ENCODE results near the gene ADAD2.

GRCh38 chr16:84194470-84195200 is 3.7 kb downstream of the ADAD2 start:
- TF ChIP-seq POLR2AphosphoS5 (IDR thresholded peaks at IDR 0.05; ENCODE audit: low read depth, low read length) (no peak), REST (IDR thresholded peaks at IDR 0.05; ENCODE audit: insufficient read depth in 1 of 2, low read depth in 2 of 2, low read length in 2 of 2) (no peak), TAF1 (IDR thresholded peaks at IDR 0.05; ENCODE audit: borderline replicate concordance, insufficient read depth, low read length) (no peak), SIN3A (IDR thresholded peaks at IDR 0.05; ENCODE audit: borderline replicate concordance, insufficient read depth, low read length) (no peak)

Data from PFSK-1 (cell line).